GM23338 (cell line): ENCODE results near the gene TTC22. TPM values are rescaled to one million over a fixed set of nuclear protein-coding genes. Genes with fewer than 3 reads are reported as not detected.

Experiments
- ATAC-seq: fragments of 200-7000 bp; cut with Tn5 transposase; 3 replicates; pipeline ENCODE4 v1.9.1; 2020
- DNase-seq: peaks from one replicate; pipeline ENCODE4 v3.0.0-alpha.2; 2015; ENCODE audit warnings: low spot score
- H2AFZ ChIP-seq: fragments of 200-600 bp; sonication (generic); 2 replicates; pipeline ENCODE4 v1.8.0; 2016; ENCODE audit warnings: antibody characterized with exemption, mild to moderate bottlenecking, moderate library complexity
- H3F3A ChIP-seq: fragments of 200-600 bp; sonication (generic); replicated peaks from 2 replicates; pipeline ENCODE4 v1.8.0; 2017; ENCODE audit warnings: antibody characterized with exemption, mixed run types, low read depth
- H3K27ac ChIP-seq: fragments of 200-600 bp; sonication (generic); 2 replicates; pipeline ENCODE4 v1.6.1; 2016; ENCODE audit warnings: low read depth
- H3K27me3 ChIP-seq: fragments of 200-600 bp; sonication (generic); 2 replicates; pipeline ENCODE4 v1.8.0; 2016; ENCODE audit warnings: mild to moderate bottlenecking, mixed run types, moderate library complexity; ENCODE audit not compliant: insufficient read depth
- H3K36me3 ChIP-seq: fragments of 200-600 bp; sonication (generic); 2 replicates; pipeline ENCODE4 v1.8.0; 2016; ENCODE audit warnings: mild to moderate bottlenecking; ENCODE audit not compliant: insufficient read depth
- H3K4me1 ChIP-seq: fragments of 200-600 bp; sonication (generic); 2 replicates; pipeline ENCODE4 v1.8.0; 2016; ENCODE audit warnings: mild to moderate bottlenecking, moderate library complexity; ENCODE audit not compliant: insufficient read depth
- H3K4me2 ChIP-seq: fragments of 200-600 bp; sonication (generic); 2 replicates; pipeline ENCODE4 v1.7.1; 2017; ENCODE audit warnings: mixed run types
- H3K4me3 ChIP-seq: fragments of 200-600 bp; sonication (generic); 2 replicates; pipeline ENCODE4 v1.6.1; 2016; ENCODE audit warnings: mixed run types
- H3K79me2 ChIP-seq: fragments of 200-600 bp; sonication (generic); replicated peaks from 2 replicates; pipeline ENCODE4 v1.8.0; 2017; ENCODE audit warnings: mild to moderate bottlenecking; ENCODE audit not compliant: insufficient read depth
- H3K9me2 ChIP-seq: fragments of 200-600 bp; sonication (generic); 2 replicates; pipeline ENCODE4 v1.8.0; 2017; ENCODE audit not compliant: insufficient read depth
- H4K20me1 ChIP-seq: fragments of 200-600 bp; sonication (generic); replicated peaks from 2 replicates; pipeline ENCODE4 v1.8.0; 2017; ENCODE audit warnings: mild to moderate bottlenecking; ENCODE audit not compliant: insufficient read depth
- H3K27ac Mint-ChIP-seq: 2 replicates; pipeline ENCODE4 v1.8.0; 2020; ENCODE audit warnings: inconsistent platforms, mild to moderate bottlenecking, moderate library complexity, mixed read lengths
- H3K27me3 Mint-ChIP-seq: 3 replicates; pipeline ENCODE4 v1.8.0; 2022; ENCODE audit warnings: low read depth, mild to moderate bottlenecking, moderate library complexity, mixed read lengths, inconsistent platforms; ENCODE audit not compliant: insufficient read depth, poor library complexity
- H3K36me3 Mint-ChIP-seq: 3 replicates; pipeline ENCODE4 v1.8.0; 2021; ENCODE audit warnings: low read depth, mild to moderate bottlenecking, inconsistent platforms, moderate library complexity, mixed read lengths
- H3K4me1 Mint-ChIP-seq: 3 replicates; pipeline ENCODE4 v1.8.0; 2020; ENCODE audit warnings: mild to moderate bottlenecking, inconsistent platforms, mixed read lengths
- H3K4me3 Mint-ChIP-seq: 3 replicates; pipeline ENCODE4 v1.8.0; 2021; ENCODE audit warnings: moderate library complexity, mild to moderate bottlenecking, inconsistent platforms, mixed read lengths
- H3K9me3 Mint-ChIP-seq: 3 replicates; pipeline ENCODE4 v1.8.0; 2020; ENCODE audit warnings: moderate library complexity, mild to moderate bottlenecking, inconsistent platforms, mixed read lengths
- CREB1 ChIP-seq: fragments of 250-450 bp; sonication (Bioruptor Pico); IDR thresholded peaks from 2 replicates; pipeline ENCODE4 v1.5.0; 2020; ENCODE audit warnings: low read depth, mild to moderate bottlenecking, moderate library complexity
- CTCF ChIP-seq, 2 experiments: fragments of 200-600 bp in 1 of 2; sonication (generic) in 1 of 2; conservative IDR thresholded peaks; 2 replicates each; pipeline versions ENCODE4 v1.5.1 to v1.6.1; 2016 to 2017; ENCODE audit warnings: antibody characterized with exemption in 2 of 2, low read depth in 2 of 2, mild to moderate bottlenecking in 2 of 2, moderate library complexity in 1 of 2
- EZH2 ChIP-seq: fragments of 200-600 bp; sonication (generic); IDR thresholded peaks from one replicate; pipeline ENCODE4 v1.8.0; 2017; ENCODE audit warnings: antibody characterized with exemption, mild to moderate bottlenecking, low read depth; ENCODE audit not compliant: unreplicated experiment
- EZH2phosphoT487 ChIP-seq: fragments of 200-600 bp; sonication (generic); IDR thresholded peaks from one replicate; pipeline ENCODE4 v1.8.1; 2018; ENCODE audit warnings: antibody characterized with exemption; ENCODE audit not compliant: unreplicated experiment
- JUNB ChIP-seq: IDR thresholded peaks from one replicate; pipeline ENCODE4 v1.6.1; 2016; ENCODE audit warnings: antibody characterized with exemption; ENCODE audit not compliant: unreplicated experiment
- NANOG ChIP-seq: IDR thresholded peaks from 2 replicates; pipeline ENCODE4 v1.6.1; 2016; ENCODE audit warnings: antibody characterized with exemption, borderline replicate concordance
- POLR2AphosphoS5 ChIP-seq: IDR thresholded peaks from 2 replicates; pipeline ENCODE4 v1.6.1; 2016; ENCODE audit warnings: antibody characterized with exemption, low read depth
- REST ChIP-seq: IDR thresholded peaks from one replicate; pipeline ENCODE4 v1.6.1; 2018; ENCODE audit warnings: antibody characterized with exemption; ENCODE audit not compliant: unreplicated experiment
- STAT1 ChIP-seq: IDR thresholded peaks from one replicate; pipeline ENCODE4 v1.6.1; 2016; ENCODE audit warnings: antibody characterized with exemption; ENCODE audit not compliant: unreplicated experiment
- ZNF114 ChIP-seq: fragments of 250-450 bp; sonication (Bioruptor Pico); IDR thresholded peaks from 2 replicates; pipeline ENCODE4 v1.5.0; 2020; ENCODE audit warnings: mild to moderate bottlenecking, moderate library complexity
- ZNF331 ChIP-seq: fragments of 250-450 bp; sonication (Bioruptor Pico); IDR thresholded peaks from 2 replicates; pipeline ENCODE4 v1.5.0; 2020; ENCODE audit warnings: low read depth, mild to moderate bottlenecking, moderate library complexity
- ZNF462 ChIP-seq: fragments of 250-450 bp; sonication (Bioruptor Pico); IDR thresholded peaks from 2 replicates; pipeline ENCODE4 v1.5.0; 2020; ENCODE audit warnings: mild to moderate bottlenecking, moderate library complexity
- polyA plus RNA-seq: library from polyadenylated mRNA; unstranded; fragments of >200 nt; fragmentation: Nextera tagmentation; extraction: Ambion mirVana; gene quantifications from 2 replicates; pipeline ENCODE4 v1.2.1, GENCODE V29; 2016
- total RNA-seq: library from RNA; depleted of rRNA; stranded (reverse); fragments of >200 nt; shearing (Covaris generic); gene quantifications from 2 replicates; pipeline ENCODE4 v1.2.3, GENCODE V29; 2014
- TF ChIP-seq, protein P1 (sequence below): IDR thresholded peaks from 2 replicates; pipeline ENCODE4 v1.6.1; 2016; ENCODE audit warnings: antibody characterized with exemption

The TTC22 gene
- total and polyA plus RNA-seq, 2 experiments from 2014 or later = 1.2 to 2.5 TPM

DNA sequence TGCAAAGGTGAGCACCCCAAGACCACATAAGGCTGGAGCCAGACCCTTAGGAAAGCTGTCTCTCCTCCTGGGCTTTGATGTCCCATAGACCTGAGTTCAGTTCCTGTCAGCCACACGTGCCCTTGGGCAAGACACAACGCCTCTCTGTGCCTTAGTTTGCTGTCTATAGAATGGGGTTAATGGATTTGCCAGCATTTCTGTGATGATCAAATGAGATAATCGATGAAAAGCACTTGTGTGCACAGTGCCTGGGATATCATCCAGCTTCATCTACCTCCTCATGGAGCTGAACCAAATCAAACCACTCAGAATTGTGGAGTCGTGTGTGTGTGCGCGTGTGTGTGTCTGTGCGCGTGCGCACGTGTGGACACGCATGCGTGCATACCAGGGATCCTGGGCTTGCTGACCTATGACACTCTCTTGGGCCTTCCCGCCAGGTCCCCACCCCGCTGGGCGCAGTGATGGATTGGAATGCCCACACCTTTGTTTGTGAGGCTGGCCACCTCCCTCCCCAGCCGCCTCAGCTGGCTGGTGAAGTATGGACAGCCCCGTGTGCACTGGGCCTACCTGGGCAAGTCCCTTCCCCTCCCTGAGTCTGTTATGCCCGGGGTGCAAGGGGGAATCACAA, 5.2 kb downstream of the TTC22 start:
- ATAC-seq = no peak
- no peaks in the 10 kb centered on the region for H3K79me2 ChIP-seq
- peaks cover 28% of the 10 kb centered on the region for H3K4me1 Mint-ChIP-seq
- H3K36me3 Mint-ChIP-seq = no peaks in the 10 kb centered on the region
- no peaks in the 10 kb centered on the region for H4K20me1 ChIP-seq
- H3K36me3 ChIP-seq = no peaks in the 10 kb centered on the region
- no peak overlapping the region for H2AFZ ChIP-seq
- H3K4me3 ChIP-seq = no peak overlapping the region
- DNase-seq = no peak
- no peak overlapping the region for H3K4me3 Mint-ChIP-seq
- H3K9me2 ChIP-seq = no peaks in the 10 kb centered on the region
- peaks cover 11% of the 10 kb centered on the region for H3K27me3 Mint-ChIP-seq
- H3K27me3 ChIP-seq = peaks cover 18% of the 10 kb centered on the region
- H3K4me2 ChIP-seq = no peak overlapping the region
- no peaks in the 10 kb centered on the region for H3F3A ChIP-seq
- no peak overlapping the region for H3K27ac ChIP-seq
- TF ChIP-seq REST (no peak), ZNF462 (CRISPR knock-in tag) (no peak), EZH2phosphoT487 (no peak), POLR2AphosphoS5 (no peak), CREB1 (CRISPR knock-in tag) (no peak), NANOG (no peak), CTCF (conservative IDR thresholded peaks at IDR 0.05; ENCODE audit: low read depth in 2 of 2) (no peak), ZNF114 (CRISPR knock-in tag) (no peak), STAT1 (no peak), EZH2 (no peak), ZNF331 (CRISPR knock-in tag) (no peak), JUNB (no peak)
- TF ChIP-seq, protein P1, sequence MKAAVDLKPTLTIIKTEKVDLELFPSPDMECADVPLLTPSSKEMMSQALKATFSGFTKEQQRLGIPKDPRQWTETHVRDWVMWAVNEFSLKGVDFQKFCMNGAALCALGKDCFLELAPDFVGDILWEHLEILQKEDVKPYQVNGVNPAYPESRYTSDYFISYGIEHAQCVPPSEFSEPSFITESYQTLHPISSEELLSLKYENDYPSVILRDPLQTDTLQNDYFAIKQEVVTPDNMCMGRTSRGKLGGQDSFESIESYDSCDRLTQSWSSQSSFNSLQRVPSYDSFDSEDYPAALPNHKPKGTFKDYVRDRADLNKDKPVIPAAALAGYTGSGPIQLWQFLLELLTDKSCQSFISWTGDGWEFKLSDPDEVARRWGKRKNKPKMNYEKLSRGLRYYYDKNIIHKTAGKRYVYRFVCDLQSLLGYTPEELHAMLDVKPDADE = no peak
- H3K4me1 ChIP-seq = peaks cover 21% of the 10 kb centered on the region
- H3K27ac Mint-ChIP-seq = no peak overlapping the region
- H3K9me3 Mint-ChIP-seq = peaks cover 4% of the 10 kb centered on the region; the same call in 2 of the 3 replicates
